ENCODE measurements around the gene C1QTNF7. TPM values are rescaled to one million over a fixed set of nuclear protein-coding genes. Genes with fewer than 3 reads are reported as not detected.

C1QTNF7 gene
- total RNA-seq: 3.9 to 4.4 TPM (median 4.1 TPM) in 3 replicates

GRCh38 chr4:15427701-15428100 lies at the start of gene C1QTNF7:
Gene C1QTNF7 (plus strand): TSS chr4:15428033. CDS start chr4:15435744, 7,711 bp downstream.
- H3K4me1 Mint-ChIP-seq: no peaks in the 10 kb centered on the region
- no peak within 1 kb of the TSS for H3K4me3 Mint-ChIP-seq
- no peak for DNase-seq (ENCODE audit: low spot score in 2 of 2, unreplicated experiment in 2 of 2)
- no peak for TF ChIP-seq CTCF (IDR thresholded peaks at IDR 0.05; ENCODE audit: unreplicated experiment)
- H3K27me3 Mint-ChIP-seq (ENCODE audit: low read depth): peaks cover 2% of the 10 kb centered on the region
- H3K9me3 Mint-ChIP-seq: peaks cover 9% of the 10 kb centered on the region
- no peaks in the 10 kb centered on the region for H3K36me3 Mint-ChIP-seq
- H3K27ac Mint-ChIP-seq: no peak within 1 kb of the TSS

- no peaks in the 10 kb centered on the region for H3K36me3 Mint-ChIP-seq
- H3K27me3 Mint-ChIP-seq (ENCODE audit: low read depth): no peaks in the 10 kb centered on the region
- peaks cover 13% of the 10 kb centered on the region for H3K4me1 Mint-ChIP-seq
- H3K4me3 Mint-ChIP-seq: no peak overlapping the region
- no peak overlapping the region for H3K27ac Mint-ChIP-seq
- TF ChIP-seq CTCF (IDR thresholded peaks at IDR 0.05; ENCODE audit: unreplicated experiment): no peak
- H3K9me3 Mint-ChIP-seq: no peaks in the 10 kb centered on the region
- no peak for DNase-seq (ENCODE audit: low spot score in 2 of 2, unreplicated experiment in 2 of 2)
These were observed 49.8 kb upstream of the C1QTNF7 start for GRCh38 chr4:15378062-15378461.

- Mint-ChIP-seq H3K27ac (peak overlapping the region; percentile 13), H3K9me3 (no peaks in the 10 kb centered on the region), H3K27me3 (ENCODE audit: low read depth) (no peaks in the 10 kb centered on the region), H3K4me1 (peaks cover 13% of the 10 kb centered on the region), H3K4me3 (no peak overlapping the region), H3K36me3 (no peaks in the 10 kb centered on the region)
- no peak for TF ChIP-seq CTCF (IDR thresholded peaks at IDR 0.05; ENCODE audit: unreplicated experiment)
- no peak for DNase-seq (ENCODE audit: low spot score in 2 of 2, unreplicated experiment in 2 of 2)
These were observed 49.3 kb upstream of the C1QTNF7 start for GRCh38 chr4:15378493-15378892.

GRCh38 chr4:15381806-15382338 lies 46.0 kb upstream of the C1QTNF7 start:
- no peaks in the 10 kb centered on the region for H3K36me3 Mint-ChIP-seq
- no peak overlapping the region for H3K27ac Mint-ChIP-seq
- no peak for DNase-seq (ENCODE audit: low spot score in 2 of 2, unreplicated experiment in 2 of 2)
- H3K4me3 Mint-ChIP-seq: no peak overlapping the region
- no peak for TF ChIP-seq CTCF (IDR thresholded peaks at IDR 0.05; ENCODE audit: unreplicated experiment)
- H3K9me3 Mint-ChIP-seq: no peaks in the 10 kb centered on the region
- H3K27me3 Mint-ChIP-seq (ENCODE audit: low read depth): no peaks in the 10 kb centered on the region
- H3K4me1 Mint-ChIP-seq: peaks cover 11% of the 10 kb centered on the region

- TF ChIP-seq CTCF (IDR thresholded peaks at IDR 0.05; ENCODE audit: unreplicated experiment): no peak
- Mint-ChIP-seq H3K36me3 (no peaks in the 10 kb centered on the region), H3K4me1 (peaks cover 11% of the 10 kb centered on the region), H3K27ac (no peak overlapping the region), H3K4me3 (no peak overlapping the region), H3K9me3 (no peaks in the 10 kb centered on the region), H3K27me3 (ENCODE audit: low read depth) (no peaks in the 10 kb centered on the region)
- DNase-seq (ENCODE audit: low spot score in 2 of 2, unreplicated experiment in 2 of 2): no peak
These were observed 45.1 kb upstream of the C1QTNF7 start for GRCh38 chr4:15382669-15383273.

Measured in mesothelial cell of epicardium (in vitro differentiated cells).